ENCODE measurements around the gene SYNGR3.

- no peak for TF ChIP-seq CTCF (IDR thresholded peaks at IDR 0.05)
- no peak for TF ChIP-seq MAFK (IDR thresholded peaks at IDR 0.05; ENCODE audit: partially characterized antibody)
- no peak for TF ChIP-seq ESRRA (IDR thresholded peaks at IDR 0.05; ENCODE audit: borderline replicate concordance, low read length)
- no peak for TF ChIP-seq RCOR1 (IDR thresholded peaks at IDR 0.05; ENCODE audit: low read depth, low read length)
- TF ChIP-seq CHD4 (IDR thresholded peaks at IDR 0.05; ENCODE audit: borderline replicate concordance), result no peak
- no peak for TF ChIP-seq POLR2A (IDR thresholded peaks at IDR 0.05; ENCODE audit: low read length)
- no peak for TF ChIP-seq BHLHE40 (IDR thresholded peaks at IDR 0.05; ENCODE audit: low read depth, low read length)
- TF ChIP-seq MAZ (IDR thresholded peaks at IDR 0.05; ENCODE audit: borderline replicate concordance, low read depth, low read length), result no peak
- TF ChIP-seq PBX3 (IDR thresholded peaks at IDR 0.05), result no peak
- TF ChIP-seq MYC (IDR thresholded peaks at IDR 0.05; ENCODE audit: borderline replicate concordance, low read length), result no peak
- TF ChIP-seq EHMT2 (IDR thresholded peaks at IDR 0.05; ENCODE audit: low read depth), result no peak
- no peak for TF ChIP-seq ELK1 (IDR thresholded peaks at IDR 0.05; ENCODE audit: low read depth, low read length)
- no peak for TF ChIP-seq KDM1A (IDR thresholded peaks at IDR 0.05; ENCODE audit: low read depth)
Observed at GRCh38 chr16:1992704-1993317, 3.0 kb downstream of the SYNGR3 start.

Measured in A549 (cell line).